Body of pancreas (tissue), 4 donors: Measurements from ENCODE around the gene CDK8. TPM values are rescaled to one million over a fixed set of nuclear protein-coding genes. Genes with fewer than 3 reads are reported as not detected.

Source experiments
- ATAC-seq: fragments of 150-250 bp; one replicate; pipeline ENCODE4 v1.9.1; 2016
- DNase-seq, 4 donors: peaks; one replicate each; pipeline ENCODE4 v3.0.0-alpha.2; 2019
- H3K27ac ChIP-seq, 4 donors: fragments of 200-600 bp; sonication (generic); 1 replicate in 3 of 4; 2 replicates in 1 of 4; pipeline versions ENCODE4 v1.5.1 to v1.6.1; 2016 to 2019; ENCODE audit warnings: mild to moderate bottlenecking in 1 of 4, mixed read lengths in 1 of 4, moderate library complexity in 1 of 4
- H3K27me3 ChIP-seq, 2 donors: fragments of 200-600 bp; sonication (generic); one replicate each; pipeline ENCODE4 v1.6.0; 2016; ENCODE audit warnings: mild to moderate bottlenecking in 1 of 2
- H3K36me3 ChIP-seq, 2 donors: fragments of 200-600 bp; sonication (generic); replicated peaks in 1 of 2; 2 replicates each; pipeline ENCODE4 v1.5.1; 2016; ENCODE audit warnings: low read depth in 2 of 2; ENCODE audit not compliant: insufficient read depth in 1 of 2
- H3K4me1 ChIP-seq: fragments of 200-600 bp; sonication (generic); one replicate; pipeline ENCODE4 v1.6.0; 2016
- H3K4me3 ChIP-seq, 2 donors: fragments of 200-600 bp; sonication (generic); 1 replicate in 1 of 2; 2 replicates in 1 of 2; pipeline ENCODE4 v1.5.1; 2016 to 2019
- H3K9me3 ChIP-seq, 3 donors: fragments of 200-600 bp; sonication (generic); 1 replicate in 2 of 3; 2 replicates in 1 of 3; pipeline ENCODE4 v1.5.1; 2016
- POLR2A ChIP-seq, 3 donors: fragments of 450-650 bp; IDR thresholded peaks; one replicate each; pipeline ENCODE4 v1.6.1; 2016; ENCODE audit warnings: antibody characterized with exemption in 3 of 3, mild to moderate bottlenecking in 2 of 3
- WGBS, 2 donors: methylation state at CpG; one replicate each; pipeline ENCODE4 v1.1.5; 2017; 5-methylcytosine and 5-hydroxymethylcytosine counted together
- intact Hi-C: fragments of 100-400 bp; cut with DNase I; formaldehyde crosslinking; loops from one replicate; pipeline ENCODE4 v1.15.1; 2023
- total RNA-seq, 2 donors: library from RNA; depleted of rRNA; stranded (reverse); fragments of >200 nt; gene quantifications; one replicate each; pipeline ENCODE4 v1.1.0, GENCODE V29; 2016
- TF ChIP-seq, protein P1 (sequence below), 7 experiments: fragments of 450-650 bp in 4 of 7; fragments of 200-600 bp in 3 of 7; sonication (generic) in 3 of 7; IDR thresholded peaks; one replicate each; pipeline ENCODE4 v1.5.1; 2016 to 2019; ENCODE audit warnings: antibody characterized with exemption in 7 of 7

The CDK8 gene
- 10 to 100 TPM; 12.7 to 13.8 TPM for total RNA-seq

DNA sequence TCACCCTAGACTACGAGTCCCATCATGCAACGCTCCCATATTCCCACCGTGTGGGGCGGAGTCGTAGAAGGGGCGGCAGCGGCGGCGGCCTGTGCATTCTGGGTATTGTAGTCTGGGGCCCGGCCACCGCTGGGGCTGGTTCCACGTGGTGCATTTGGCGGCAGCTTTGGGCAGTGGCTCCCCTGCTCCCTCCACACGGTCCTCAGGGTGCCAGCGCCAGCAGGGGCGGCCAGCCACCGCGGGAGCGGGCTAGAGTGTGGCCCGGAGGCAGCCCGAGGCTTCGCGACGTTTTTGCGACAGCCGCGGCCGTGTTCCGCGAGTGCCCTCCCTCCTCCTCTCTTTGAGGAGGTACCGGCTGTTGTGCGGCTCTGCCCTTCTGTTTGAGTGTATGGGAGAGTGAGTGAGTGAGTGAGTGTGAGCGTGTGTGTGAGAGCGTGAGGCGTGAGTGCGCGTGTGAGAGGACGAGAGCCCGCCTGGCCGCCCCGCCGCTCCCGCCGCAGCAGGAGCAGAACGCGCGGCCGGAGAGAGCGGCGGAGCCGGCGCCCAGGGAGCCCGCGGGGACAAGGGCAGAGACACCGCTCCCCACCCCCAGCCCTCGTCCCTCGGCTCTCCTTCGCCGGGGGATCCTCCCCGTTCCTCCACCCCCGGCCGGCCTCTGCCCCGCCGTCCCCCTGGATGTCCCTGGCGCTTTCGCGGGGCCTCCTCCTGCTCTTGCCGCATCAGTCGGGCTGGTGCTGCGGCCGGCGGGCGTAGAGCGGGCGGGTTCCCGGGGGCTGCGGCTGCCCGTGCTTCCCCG lies at the start of gene CDK8:
Gene CDK8 (plus strand): TSS at position 343 of the 796 bp plus-strand sequence. CDS start 513 bp downstream, outside the sequence.
- TF ChIP-seq POLR2A (IDR thresholded peaks at IDR 0.05): peak; percentile 59 to 83 (median 82)
- TF ChIP-seq, protein P1, sequence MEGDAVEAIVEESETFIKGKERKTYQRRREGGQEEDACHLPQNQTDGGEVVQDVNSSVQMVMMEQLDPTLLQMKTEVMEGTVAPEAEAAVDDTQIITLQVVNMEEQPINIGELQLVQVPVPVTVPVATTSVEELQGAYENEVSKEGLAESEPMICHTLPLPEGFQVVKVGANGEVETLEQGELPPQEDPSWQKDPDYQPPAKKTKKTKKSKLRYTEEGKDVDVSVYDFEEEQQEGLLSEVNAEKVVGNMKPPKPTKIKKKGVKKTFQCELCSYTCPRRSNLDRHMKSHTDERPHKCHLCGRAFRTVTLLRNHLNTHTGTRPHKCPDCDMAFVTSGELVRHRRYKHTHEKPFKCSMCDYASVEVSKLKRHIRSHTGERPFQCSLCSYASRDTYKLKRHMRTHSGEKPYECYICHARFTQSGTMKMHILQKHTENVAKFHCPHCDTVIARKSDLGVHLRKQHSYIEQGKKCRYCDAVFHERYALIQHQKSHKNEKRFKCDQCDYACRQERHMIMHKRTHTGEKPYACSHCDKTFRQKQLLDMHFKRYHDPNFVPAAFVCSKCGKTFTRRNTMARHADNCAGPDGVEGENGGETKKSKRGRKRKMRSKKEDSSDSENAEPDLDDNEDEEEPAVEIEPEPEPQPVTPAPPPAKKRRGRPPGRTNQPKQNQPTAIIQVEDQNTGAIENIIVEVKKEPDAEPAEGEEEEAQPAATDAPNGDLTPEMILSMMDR (IDR thresholded peaks at IDR 0.05): peak in 1 of 7 experiments; percentile 25
- no peaks in the 10 kb centered on the region for H3K36me3 ChIP-seq
- H3K27me3 ChIP-seq: no peaks in the 10 kb centered on the region
- peak within 1 kb of the TSS; percentile 88 to 94 (median 91) for H3K27ac ChIP-seq
- WGBS, 2 donors: 0 to 5% methylated on average over 10 to 61 of the region's 79 CpGs
- intact Hi-C loops: no loop called here
- H3K4me1 ChIP-seq: peaks cover 30% of the 10 kb centered on the region
- no peaks in the 10 kb centered on the region for H3K9me3 ChIP-seq
- DNase-seq: peak; percentile 84 to 95 (median 90)
- ATAC-seq: peak; percentile 89
- peak within 1 kb of the TSS; percentile 57 to 69 for H3K4me3 ChIP-seq

DNA sequence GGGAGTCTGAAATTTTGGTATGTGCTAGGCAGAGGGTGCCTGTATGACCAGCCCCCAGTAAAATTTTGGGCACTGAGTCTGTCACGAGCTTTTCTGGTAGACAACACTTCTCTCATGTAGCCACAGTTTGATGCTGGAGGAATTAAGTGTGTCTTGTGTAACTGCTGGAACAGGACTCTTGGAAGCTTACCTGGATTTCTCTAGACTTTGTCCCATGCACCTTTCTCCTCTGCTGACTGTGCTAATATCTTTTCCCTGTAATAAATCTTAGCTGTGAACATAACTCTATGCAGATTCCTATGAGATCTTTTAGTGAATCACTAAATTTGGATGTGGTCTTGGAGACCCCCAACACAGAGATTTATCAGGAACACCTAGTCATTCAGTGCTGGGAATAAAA lies 45.6 kb upstream of the CDK8 start:
- no peaks in the 10 kb centered on the region for H3K4me1 ChIP-seq
- H3K27ac ChIP-seq: no peak overlapping the region
- DNase-seq: no peak
- H3K36me3 ChIP-seq: peaks cover 0 to 3% of the 10 kb centered on the region in 2 donors
- no peaks in the 10 kb centered on the region for H3K9me3 ChIP-seq
- 95 to 100% methylated on average over 1 of the region's 1 CpG for WGBS, 2 donors
- intact Hi-C loops: no loop called here
- H3K4me3 ChIP-seq: no peak overlapping the region
- no peak for ATAC-seq
- H3K27me3 ChIP-seq: no peaks in the 10 kb centered on the region
- no peak for TF ChIP-seq POLR2A (IDR thresholded peaks at IDR 0.05)
- TF ChIP-seq, protein P1 (IDR thresholded peaks at IDR 0.05): no peak

DNA sequence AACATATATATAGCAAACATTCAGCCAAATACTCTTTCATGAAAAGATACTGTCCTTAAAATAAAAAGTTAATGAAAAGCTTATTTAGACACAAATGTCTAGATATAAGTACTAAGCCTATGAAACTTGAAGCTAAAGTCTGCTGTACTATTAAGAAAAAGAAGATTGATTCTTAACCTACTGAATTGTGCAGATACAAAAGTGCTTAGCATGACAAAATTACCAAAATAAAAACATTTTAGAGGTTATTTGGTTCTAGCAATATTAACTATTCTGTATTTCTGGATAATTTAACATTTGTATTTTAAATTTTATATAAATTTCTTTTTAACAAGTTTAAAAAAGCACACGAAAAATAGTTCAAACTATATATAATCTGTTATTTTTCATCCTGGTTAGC lies 40.6 kb upstream of the CDK8 start:
- 65 to 72% methylated on average over 1 of the region's 1 CpG for WGBS, 2 donors

DNA sequence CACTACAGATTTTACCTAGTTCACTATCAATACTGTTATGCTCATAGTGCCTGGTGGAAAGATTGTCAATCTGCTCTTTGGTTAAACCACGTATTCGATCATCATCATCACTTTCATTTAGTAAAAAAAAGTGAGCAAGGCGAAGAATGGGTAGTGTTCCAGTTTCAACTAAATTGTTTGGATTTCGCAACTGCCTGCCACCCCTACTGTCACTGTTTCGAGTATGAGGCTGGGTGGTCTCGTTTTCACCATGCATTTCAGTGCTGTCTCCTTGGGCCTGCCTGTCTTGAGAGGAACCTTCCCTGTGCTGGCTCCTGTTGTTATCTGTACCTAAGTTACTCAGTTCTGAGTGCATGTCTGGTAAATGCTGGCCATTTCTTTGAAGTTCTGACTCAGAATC lies 39.9 kb upstream of the CDK8 start:
- H3K36me3 ChIP-seq: peaks cover 6 to 32% of the 10 kb centered on the region in 2 donors

More for the DNA sequence above, 40.6 kb upstream of the CDK8 start:
- Histone ChIP-seq H3K27me3 (no peaks in the 10 kb centered on the region), H3K27ac (no peak overlapping the region), H3K36me3 (peaks cover 6 to 35% of the 10 kb centered on the region in 2 donors), H3K4me1 (no peaks in the 10 kb centered on the region), H3K4me3 (no peak overlapping the region), H3K9me3 (no peaks in the 10 kb centered on the region)
- TF ChIP-seq, protein P1 (IDR thresholded peaks at IDR 0.05): no peak
- no peak for TF ChIP-seq POLR2A (IDR thresholded peaks at IDR 0.05)
- intact Hi-C loops: no loop called here
- ATAC-seq: no peak
- no peak for DNase-seq

More for the DNA sequence above, 39.9 kb upstream of the CDK8 start:
- no peak for ATAC-seq
- WGBS, 2 donors: 87 to 88% methylated on average over 6 of the region's 6 CpGs
- no peaks in the 10 kb centered on the region for H3K4me1 ChIP-seq
- H3K27me3 ChIP-seq: no peaks in the 10 kb centered on the region
- TF ChIP-seq, protein P1 (IDR thresholded peaks at IDR 0.05): no peak
- TF ChIP-seq POLR2A (IDR thresholded peaks at IDR 0.05): no peak
- H3K27ac ChIP-seq: no peak overlapping the region
- no peak for DNase-seq
- intact Hi-C loops: no loop called here
- H3K9me3 ChIP-seq: no peaks in the 10 kb centered on the region
- no peak overlapping the region for H3K4me3 ChIP-seq
